Stimulated activated CD8-positive, alpha-beta memory T cell treated with anti-CD3 and anti-CD28 coated beads, Interleukin-4, amount 100 ng/mL, for 48 hours (primary cell): ENCODE results near the gene NKX6-2.
"Not testable (repeated sequence)": the region's sequence is repeated elsewhere in the genome, so short reads cannot be mapped to it uniquely, and the experiment has no call there.

Source experiments
- DNase-seq: peaks from one replicate; pipeline ENCODE4 v3.0.0-alpha.2; 2020

Gene NKX6-2

DNA sequence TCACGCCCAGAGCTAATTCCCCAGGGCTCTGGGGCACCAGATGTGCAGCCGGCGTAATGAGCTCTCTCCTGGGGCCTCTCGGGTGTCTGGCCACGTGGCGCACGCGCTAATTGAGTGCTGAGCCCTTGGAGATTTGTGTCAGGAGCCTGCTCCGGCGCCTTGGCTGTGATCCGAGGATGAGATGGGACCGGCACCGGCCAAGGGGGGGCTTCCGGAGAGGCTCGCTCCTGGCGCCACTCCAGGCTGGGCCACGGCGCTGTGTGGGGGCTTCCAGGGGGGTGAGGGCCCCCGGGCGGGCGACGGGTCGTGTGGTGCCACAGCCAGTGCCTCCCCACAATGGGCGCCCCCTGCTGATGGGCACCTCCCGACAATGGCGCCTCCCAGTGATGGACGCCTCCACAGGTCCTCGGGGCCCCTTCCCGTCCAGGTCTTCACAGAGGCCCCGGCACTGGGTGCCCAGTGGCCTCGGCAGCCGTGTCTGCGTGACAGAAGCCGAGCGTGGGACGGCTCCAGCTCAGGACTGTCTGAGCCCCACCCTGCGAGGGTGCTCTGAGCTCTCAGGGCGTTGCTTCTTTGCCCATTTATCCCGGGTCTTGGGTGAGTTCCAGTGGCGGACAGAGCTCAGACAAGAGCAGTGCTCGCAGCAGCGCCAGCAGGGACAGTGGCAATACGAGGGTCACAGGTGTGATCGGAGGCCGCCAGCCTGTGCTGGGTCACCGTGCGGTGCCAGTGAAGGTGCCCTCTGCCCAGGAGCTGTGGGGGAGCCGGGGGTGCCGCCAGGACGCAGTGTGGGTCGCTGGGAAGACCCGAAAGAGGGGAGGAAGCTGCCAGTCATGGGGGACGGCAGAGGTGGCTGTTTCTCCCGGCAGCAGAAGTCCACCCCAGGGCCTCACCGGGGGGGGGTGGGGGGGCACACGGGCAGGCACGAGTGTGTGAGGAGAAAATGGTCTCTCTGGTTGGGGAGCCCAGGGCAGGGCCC, 8.2 kb upstream of the NKX6-2 start:
- DNase-seq = no peak

DNA sequence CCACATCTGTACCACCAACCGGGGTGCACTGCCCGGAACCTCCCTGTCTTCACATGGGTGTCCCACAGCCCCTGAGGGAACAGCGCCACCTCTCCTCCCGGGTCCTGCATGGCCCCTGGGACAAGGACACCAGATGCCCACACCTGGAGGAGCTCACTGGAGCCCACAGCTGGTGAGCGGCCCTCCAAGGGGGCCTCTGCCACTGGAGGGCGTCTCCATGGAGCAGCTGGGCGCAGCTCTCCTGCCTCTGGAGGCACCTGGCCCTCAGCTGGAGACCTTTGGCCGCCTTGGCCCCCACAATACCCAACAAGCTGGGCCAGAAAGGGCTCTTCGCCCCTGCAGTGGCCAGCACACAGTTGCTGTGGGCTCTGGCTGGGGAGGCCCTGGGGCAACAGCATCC, 7.3 kb upstream of the NKX6-2 start:
- DNase-seq = no peak

DNA sequence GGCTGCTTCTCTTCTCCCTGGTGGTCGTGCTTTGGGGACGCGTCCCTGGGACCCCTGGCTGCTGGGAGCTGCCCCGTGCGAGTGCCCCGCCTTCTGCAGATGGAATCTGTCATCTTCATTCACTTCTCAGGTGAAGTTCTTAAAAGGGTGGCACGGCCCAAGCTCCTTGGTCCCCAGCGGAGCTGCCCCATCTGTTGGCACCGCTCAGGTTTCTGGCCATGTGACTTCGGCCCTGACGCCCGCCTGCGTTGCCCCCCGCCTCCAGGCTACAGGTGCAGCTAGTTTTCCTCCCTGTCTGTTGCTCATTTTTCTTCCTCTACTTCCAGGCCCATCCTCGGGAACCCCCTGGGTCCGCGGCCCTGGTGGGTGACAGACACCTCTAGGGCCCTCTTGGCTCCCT, 6.8 kb upstream of the NKX6-2 start:
- no peak for DNase-seq

DNA sequence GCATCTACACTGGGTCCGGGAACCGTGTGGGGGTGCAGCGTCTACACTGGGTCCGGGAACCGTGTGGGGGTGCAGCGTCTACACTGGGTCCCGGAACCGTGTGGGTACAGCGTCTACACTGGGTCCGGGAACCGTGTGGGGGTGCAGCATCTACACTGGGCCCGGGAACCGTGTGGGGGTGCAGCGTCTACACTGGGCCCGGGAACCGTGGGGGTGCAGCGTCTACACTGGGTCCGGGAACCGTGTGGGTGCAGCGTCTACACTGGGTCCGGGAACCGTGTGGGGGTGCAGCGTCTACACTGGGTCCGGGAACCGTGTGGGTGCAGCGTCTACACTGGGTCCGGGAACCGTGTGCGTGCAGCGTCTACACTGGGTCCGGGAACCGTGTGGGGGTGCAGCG, 6.2 kb upstream of the NKX6-2 start:
- DNase-seq = not testable (repeated sequence)

DNA sequence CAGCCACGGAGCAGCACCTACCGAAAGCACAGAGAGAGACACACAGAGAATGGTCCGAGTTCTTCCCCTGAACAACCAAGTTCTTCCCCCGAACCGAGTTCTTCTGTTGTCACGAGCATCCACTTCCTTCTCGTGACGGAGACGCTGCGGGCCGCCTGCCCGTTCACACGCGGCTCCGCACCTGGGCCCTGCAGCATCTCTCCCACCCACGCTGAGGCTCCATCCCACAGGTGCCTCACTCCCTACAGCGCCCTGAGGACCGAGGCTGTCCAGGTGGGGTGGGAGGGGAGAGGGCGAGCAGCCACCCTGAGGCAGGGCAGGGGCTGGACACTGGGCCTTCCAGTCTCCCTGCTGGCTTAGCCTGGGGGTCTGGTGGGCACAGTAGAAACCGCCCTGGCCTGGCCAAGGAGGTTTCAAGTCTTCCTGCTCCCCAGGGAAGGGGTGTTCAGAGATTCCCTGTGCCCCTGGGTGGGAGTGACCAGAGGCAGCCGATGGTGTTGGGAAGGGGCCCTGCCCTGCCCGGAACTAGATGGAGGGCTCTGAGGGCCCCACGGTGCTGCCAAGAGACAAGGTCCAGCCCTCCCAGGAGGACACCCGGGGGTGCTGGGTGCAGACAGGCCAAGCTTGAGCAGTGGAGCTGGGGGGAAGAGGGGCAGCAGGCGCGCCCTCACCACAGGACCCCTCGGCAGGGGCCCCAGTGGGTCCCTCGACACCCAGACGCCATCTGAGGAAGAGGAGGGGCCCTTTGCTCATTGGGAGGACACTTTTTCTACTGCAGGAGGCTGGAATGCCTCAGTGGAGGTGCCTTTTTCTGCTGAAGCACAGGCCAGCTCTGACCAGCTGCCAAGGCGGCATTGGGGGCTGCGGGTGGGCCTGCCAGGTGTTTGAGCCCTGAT, 5.2 kb upstream of the NKX6-2 start:
- DNase-seq = no peak

GRCh38 chr10:132790470-132790869, 4.5 kb upstream of the NKX6-2 start:
- DNase-seq = no peak

- no peak for DNase-seq
Observed at GRCh38 chr10:132789659-132790148, 3.8 kb upstream of the NKX6-2 start.

DNA sequence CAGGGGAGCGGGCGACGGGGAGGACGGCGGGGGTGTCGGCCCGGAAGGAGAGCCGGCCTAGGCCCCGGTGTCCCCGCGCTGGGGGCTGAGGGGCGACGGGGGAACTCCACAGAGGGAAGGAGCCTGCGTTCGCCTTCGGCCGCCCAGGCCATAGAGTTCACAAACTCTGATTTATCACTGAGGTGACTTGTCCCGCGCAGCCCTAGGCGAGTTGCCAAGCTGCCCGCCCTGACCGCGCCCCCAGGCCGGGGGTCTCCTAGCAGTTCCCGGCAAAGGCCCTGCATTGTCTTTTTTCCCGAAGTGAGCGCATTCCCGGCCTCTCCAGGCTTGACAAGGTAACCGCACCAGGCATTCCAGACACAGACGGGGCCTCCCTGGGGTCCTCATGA, 2.9 kb upstream of the NKX6-2 start:
- no peak for DNase-seq

DNA sequence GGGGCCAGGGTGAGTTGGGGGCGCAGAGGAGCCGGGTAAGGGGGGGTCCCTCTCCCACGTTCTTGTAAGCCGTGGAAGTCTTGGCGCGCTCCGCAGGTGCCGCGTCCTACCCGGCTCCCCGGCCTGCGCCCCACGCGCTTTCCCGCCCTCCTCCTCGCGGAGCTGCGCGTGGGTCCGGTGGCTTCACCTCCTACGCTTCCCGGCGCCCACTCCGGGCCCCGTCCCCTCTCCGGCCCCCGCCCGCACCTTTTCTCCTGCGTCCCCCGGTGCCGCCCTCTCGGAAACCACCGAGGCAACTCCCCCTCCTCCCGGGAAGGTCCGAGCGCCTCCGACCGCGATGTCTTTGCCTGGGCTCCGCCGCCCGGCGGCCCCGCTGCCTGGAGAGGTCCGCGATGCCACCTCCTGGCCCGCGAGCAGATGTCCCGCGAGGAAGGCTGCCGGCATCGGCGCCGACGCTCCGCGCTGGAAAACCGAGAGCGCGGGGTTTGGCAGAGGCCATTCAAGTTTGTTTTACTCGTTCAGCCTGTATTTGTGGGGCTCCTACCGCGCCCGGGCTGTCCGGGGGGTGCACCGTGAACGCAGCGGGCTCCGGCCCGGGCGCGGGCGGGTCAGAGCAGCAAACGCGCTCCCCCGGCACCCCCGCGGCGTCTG, 2.4 kb upstream of the NKX6-2 start:
- DNase-seq = no peak

DNA sequence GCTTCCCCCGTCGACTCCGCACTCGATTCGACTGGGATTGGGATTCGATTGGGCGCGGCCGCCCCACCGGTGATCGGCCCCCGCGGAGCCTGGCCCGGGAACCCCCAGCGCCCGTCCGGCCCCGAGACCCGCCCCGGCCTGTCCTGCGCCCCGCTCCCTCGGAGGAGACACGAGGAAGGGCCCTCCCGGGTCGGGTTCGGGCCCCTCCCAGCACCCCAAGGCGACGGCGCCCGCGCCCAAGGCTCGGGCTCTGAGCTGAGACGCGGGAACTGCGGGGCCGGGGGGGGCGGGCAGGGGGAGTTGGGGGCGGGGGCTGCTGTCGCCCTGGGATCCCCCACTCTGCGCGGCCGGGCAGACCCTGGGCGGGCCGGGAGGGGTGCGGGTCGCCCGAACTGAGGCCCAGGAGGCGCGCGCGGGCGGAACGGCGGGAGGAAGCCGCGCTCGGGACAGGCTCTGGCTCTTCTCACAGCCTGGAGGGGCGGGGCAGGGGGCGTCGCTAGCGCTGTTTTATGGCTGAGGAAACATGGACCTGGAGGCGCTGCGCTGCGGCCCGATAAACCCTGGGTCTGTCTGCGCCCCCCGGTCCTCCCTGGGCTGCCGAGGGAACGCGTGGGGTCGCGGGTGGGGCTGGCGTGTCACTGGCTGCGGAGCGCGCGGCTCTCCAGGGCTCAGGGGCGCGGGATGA, 1.7 kb upstream of the NKX6-2 start:
- DNase-seq = no peak

- no peak for DNase-seq
Observed at GRCh38 chr10:132786884-132787494, 1.0 kb upstream of the NKX6-2 start.

- DNase-seq = no peak
Observed at GRCh38 chr10:132786476-132786883, 533 bp upstream of the NKX6-2 start.

GRCh38 chr10:132784866-132785722, 853 bp downstream of the NKX6-2 start:
- no peak for DNase-seq

DNA sequence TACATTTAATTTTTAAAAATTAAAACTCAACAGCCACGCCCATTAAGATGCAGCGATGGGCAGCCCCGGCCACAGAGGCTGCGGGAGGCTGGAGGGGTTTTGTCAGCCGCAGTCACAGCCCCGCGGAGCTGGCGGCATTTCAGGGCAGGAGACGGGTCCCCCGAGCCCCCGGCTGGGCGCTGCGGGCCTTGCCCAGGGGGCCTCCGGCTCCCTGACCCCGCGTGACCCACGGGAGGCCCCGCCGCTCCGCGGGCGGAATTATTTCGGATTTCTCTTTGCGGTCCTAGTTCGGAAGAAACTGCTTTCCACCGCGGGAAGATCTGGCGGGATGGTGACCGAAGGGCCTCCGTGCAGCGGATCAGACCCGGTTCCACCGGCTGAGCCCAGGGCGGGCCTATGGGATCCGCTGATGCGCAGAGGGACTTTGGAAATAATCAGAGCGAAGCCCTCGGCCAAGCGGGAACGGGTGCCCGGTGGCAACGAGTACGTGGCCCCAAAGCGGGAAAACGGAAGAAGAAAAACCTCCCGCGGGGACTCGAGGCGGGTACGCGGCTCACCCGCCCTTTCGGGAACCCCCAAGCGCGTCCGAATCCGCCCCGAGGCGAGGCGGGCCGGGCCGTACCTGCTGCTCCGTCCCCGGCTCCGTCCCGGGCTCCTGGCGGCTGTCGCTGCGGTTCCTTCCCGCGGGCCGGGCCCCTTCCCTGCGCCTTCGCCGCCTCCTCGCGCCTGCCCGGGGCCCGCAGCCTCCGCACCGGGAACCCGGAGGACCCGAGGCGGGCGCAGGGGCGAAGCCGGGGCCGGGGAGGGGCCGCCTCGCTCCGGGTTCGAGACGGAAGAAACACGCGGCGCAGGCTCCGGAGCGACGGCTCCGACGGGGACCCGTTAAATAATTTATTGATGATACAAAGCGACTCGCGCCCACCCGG, 1.7 kb downstream of the NKX6-2 start:
- no peak for DNase-seq

- DNase-seq = no peak
Observed at GRCh38 chr10:132783165-132783939, 2.6 kb downstream of the NKX6-2 start.

- DNase-seq = no peak
Observed at GRCh38 chr10:132781556-132781955, 4.4 kb downstream of the NKX6-2 start.

- no peak for DNase-seq
Observed at GRCh38 chr10:132780356-132780755, 5.6 kb downstream of the NKX6-2 start.

DNA sequence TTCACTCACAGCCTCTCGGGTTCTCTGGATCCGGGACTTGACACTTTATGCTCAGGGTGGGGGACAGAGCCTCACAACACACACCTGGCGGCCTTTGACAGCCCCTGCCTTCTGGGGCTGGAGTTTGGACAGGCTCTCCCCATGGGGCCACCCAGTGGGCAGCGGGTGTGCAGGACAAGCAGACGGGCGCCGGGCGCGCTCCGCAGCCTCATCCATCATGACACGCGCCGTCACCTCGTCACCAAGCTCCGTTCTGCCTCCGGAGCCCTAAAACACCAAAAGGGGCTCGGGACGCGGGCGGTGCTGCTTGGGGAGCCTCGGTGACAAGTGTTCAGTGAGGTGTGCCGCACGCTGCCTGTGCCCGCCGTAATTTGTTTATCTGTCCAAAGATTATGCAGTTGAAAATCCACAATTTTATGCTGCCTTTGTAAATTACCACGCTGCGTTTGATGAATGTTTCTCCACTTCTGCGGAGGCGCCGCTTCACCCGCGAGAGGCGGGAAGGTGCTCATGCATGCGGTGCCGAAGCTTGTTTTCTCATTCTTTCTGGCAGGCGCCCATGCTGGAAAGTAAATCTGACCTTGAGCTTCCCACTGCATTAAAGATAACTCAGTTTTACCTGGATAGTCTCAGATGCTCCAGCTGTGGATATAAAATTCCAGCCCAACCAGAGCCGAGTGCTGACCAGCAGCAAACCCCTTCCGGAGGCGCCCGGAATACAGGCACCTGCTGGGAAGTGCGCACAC, 6.2 kb downstream of the NKX6-2 start:
- DNase-seq = no peak
